Testis (tissue), 2 donors: ENCODE data around the gene ZNF337.

Experiments
- CTCF ChIP-seq, 3 experiments: fragments of 450-650 bp in 2 of 3; fragments of 200-600 bp in 1 of 3; sonication (generic) in 1 of 3; IDR thresholded peaks; one replicate each; pipeline ENCODE4 v1.5.1; 2016 to 2019; ENCODE audit warnings: antibody characterized with exemption in 3 of 3, mild to moderate bottlenecking in 2 of 3, moderate library complexity in 1 of 3
- POLR2A ChIP-seq: fragments of 450-650 bp; IDR thresholded peaks from one replicate; pipeline ENCODE4 v1.6.1; 2017; ENCODE audit warnings: antibody characterized with exemption, mild to moderate bottlenecking, moderate library complexity

GRCh38 chr20:25676164-25676809 lies 20.4 kb downstream of the ZNF337 start:
- no peak for TF ChIP-seq CTCF (IDR thresholded peaks at IDR 0.05)
- TF ChIP-seq POLR2A: no peak
